GM23248 (cell line): ENCODE results near the gene L2HGDH. TPM values are rescaled to one million over a fixed set of nuclear protein-coding genes. Genes with fewer than 3 reads are reported as not detected.

Experiments
- DNase-seq: peaks from one replicate; pipeline ENCODE4 v3.0.0-alpha.2; 2015
- H2AFZ ChIP-seq: fragments of 200-600 bp; sonication (generic); 2 replicates; pipeline ENCODE4 v1.6.1; 2016; ENCODE audit warnings: antibody characterized with exemption
- H3F3A ChIP-seq: fragments of 200-600 bp; sonication (generic); 2 replicates; pipeline ENCODE4 v1.6.1; 2016; ENCODE audit warnings: mild to moderate bottlenecking, antibody characterized with exemption, mixed run types; ENCODE audit not compliant: insufficient read depth
- H3K27ac ChIP-seq: fragments of 200-600 bp; sonication (generic); 2 replicates; pipeline ENCODE4 v1.5.1; 2016; ENCODE audit warnings: mild to moderate bottlenecking
- H3K27me3 ChIP-seq: fragments of 200-600 bp; sonication (generic); replicated peaks from 2 replicates; pipeline ENCODE4 v1.6.1; 2016; ENCODE audit warnings: mild to moderate bottlenecking; ENCODE audit not compliant: insufficient read depth
- H3K36me3 ChIP-seq: fragments of 200-600 bp; sonication (generic); 2 replicates; pipeline ENCODE4 v1.6.1; 2016; ENCODE audit warnings: low read depth, mild to moderate bottlenecking
- H3K4me1 ChIP-seq: fragments of 200-600 bp; sonication (generic); 2 replicates; pipeline ENCODE4 v1.6.1; 2016; ENCODE audit warnings: mild to moderate bottlenecking; ENCODE audit not compliant: insufficient read depth
- H3K4me2 ChIP-seq: fragments of 200-600 bp; sonication (generic); one replicate; pipeline ENCODE4 v1.6.1; 2016; ENCODE audit warnings: mild to moderate bottlenecking; ENCODE audit not compliant: unreplicated experiment
- H3K4me3 ChIP-seq: fragments of 200-600 bp; sonication (generic); 2 replicates; pipeline ENCODE4 v1.5.1; 2016; ENCODE audit warnings: mild to moderate bottlenecking
- H3K79me2 ChIP-seq: fragments of 200-600 bp; sonication (generic); 2 replicates; pipeline ENCODE4 v1.6.1; 2016; ENCODE audit warnings: mild to moderate bottlenecking; ENCODE audit not compliant: insufficient read depth
- H3K9ac ChIP-seq: fragments of 200-600 bp; sonication (generic); 2 replicates; pipeline ENCODE4 v1.6.1; 2016; ENCODE audit warnings: mild to moderate bottlenecking
- H3K9me2 ChIP-seq: fragments of 200-600 bp; sonication (generic); 2 replicates; pipeline ENCODE4 v1.6.1; 2016; ENCODE audit warnings: mixed run types, mild to moderate bottlenecking, moderate library complexity; ENCODE audit not compliant: insufficient read depth
- H3K9me3 ChIP-seq: fragments of 200-600 bp; sonication (generic); one replicate; pipeline ENCODE4 v1.6.1; 2017; ENCODE audit warnings: low read depth
- H4K20me1 ChIP-seq: fragments of 200-600 bp; sonication (generic); 2 replicates; pipeline ENCODE4 v1.6.0; 2016; ENCODE audit not compliant: insufficient read depth
- EZH2 ChIP-seq: fragments of 200-600 bp; sonication (generic); IDR thresholded peaks from 2 replicates; pipeline ENCODE4 v1.6.1; 2018; ENCODE audit warnings: antibody characterized with exemption, mild to moderate bottlenecking; ENCODE audit not compliant: insufficient read depth, poor library complexity, severe bottlenecking
- EZH2phosphoT487 ChIP-seq: fragments of 200-600 bp; sonication (generic); IDR thresholded peaks from 2 replicates; pipeline ENCODE4 v1.6.1; 2018; ENCODE audit warnings: antibody characterized with exemption, moderate library complexity, mild to moderate bottlenecking, low read depth; ENCODE audit not compliant: insufficient read depth
- WGBS, 2 experiments: methylation state at CpG; one replicate each; pipeline ENCODE4 v1.1.6; 2015 to 2017; ENCODE audit warnings: low lambda C conversion rate in 2 of 2, low coverage in 1 of 2; ENCODE audit errors: missing lambda C conversion rate in 2 of 2; 5-methylcytosine and 5-hydroxymethylcytosine counted together
- in situ Hi-C: fragments of 300-500 bp; cut with MboI; formaldehyde crosslinking; loops from 2 replicates; pipeline ENCODE4 v1.15.0; 2020
- polyA plus RNA-seq: library from polyadenylated mRNA; unstranded; fragments of >200 nt; fragmentation: Nextera tagmentation; extraction: Ambion mirVana; gene quantifications from 2 replicates; pipeline ENCODE4 v1.2.1, GENCODE V29; 2016
- total RNA-seq: library from RNA; depleted of rRNA; stranded (reverse); fragments of >200 nt; shearing (Covaris generic); gene quantifications from 2 replicates; pipeline ENCODE4 v1.2.3, GENCODE V29; 2014

The L2HGDH gene
- total and polyA plus RNA-seq, 2 experiments from 2014 or later: 1.8 to 2.6 TPM

DNA sequence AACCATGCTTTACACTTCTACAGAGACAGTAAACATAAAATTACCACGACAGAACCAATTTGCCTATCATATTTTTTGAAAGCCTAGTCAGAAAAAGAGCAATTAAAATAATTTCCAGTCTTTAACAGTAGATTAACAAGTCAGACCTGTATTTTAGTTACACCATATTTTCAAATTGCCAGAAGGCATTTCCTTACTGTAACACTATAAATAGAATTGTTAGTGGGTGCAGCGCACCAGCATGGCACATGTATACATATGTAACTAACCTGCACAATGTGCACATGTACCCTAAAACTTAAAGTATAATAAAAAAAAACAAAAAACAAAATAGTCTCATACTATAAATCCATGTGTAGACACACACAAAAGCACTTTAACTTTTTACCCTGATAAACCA is 96.6 kb downstream of the L2HGDH start:
- Histone ChIP-seq H3K9ac (no peak overlapping the region), H3K9me3 (no peaks in the 10 kb centered on the region), H3K4me1 (0 out of 2 replicates have a peak, but pooled peaks cover 7% of the 10 kb centered on the region), H3K9me2 (no peaks in the 10 kb centered on the region), H3K4me2 (no peak overlapping the region), H4K20me1 (no peaks in the 10 kb centered on the region; the same call in 1 of the 2 replicates), H3K36me3 (no peaks in the 10 kb centered on the region), H2AFZ (no peak overlapping the region), H3K27me3 (no peaks in the 10 kb centered on the region), H3K79me2 (peaks cover 99% of the 10 kb centered on the region), H3K4me3 (no peak overlapping the region), H3K27ac (no peak overlapping the region), H3F3A (no peaks in the 10 kb centered on the region)
- in situ Hi-C loops: no loop called here
- DNase-seq: no peak
- WGBS, 2 experiments: 97 to 98% methylated on average over 2 of the region's 2 CpGs
- no peak for TF ChIP-seq EZH2
- no peak for TF ChIP-seq EZH2phosphoT487

DNA sequence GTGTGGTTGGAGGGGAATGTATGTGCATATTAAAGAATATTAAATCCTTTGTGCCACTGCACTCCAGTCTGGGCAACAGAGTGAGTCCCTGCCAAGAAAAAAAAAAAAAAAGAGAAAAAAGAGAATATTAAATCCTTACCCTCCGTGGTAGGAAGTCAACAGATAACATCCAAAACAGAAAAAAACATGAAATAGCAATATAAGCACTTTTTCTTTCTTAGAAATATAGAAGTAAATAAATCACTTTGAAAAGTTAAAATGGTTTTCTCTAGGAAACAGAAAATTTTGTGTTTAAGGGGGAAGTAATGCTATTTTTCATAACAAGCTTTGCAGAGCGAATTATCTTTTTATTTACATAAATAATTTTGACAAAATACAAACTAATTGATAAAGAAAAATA is 98.2 kb downstream of the L2HGDH start:
- Histone ChIP-seq H3K9me3 (no peaks in the 10 kb centered on the region), H3K4me3 (no peak overlapping the region), H2AFZ (no peak overlapping the region), H4K20me1 (no peaks in the 10 kb centered on the region; the same call in 1 of the 2 replicates), H3F3A (no peaks in the 10 kb centered on the region), H3K9ac (no peak overlapping the region), H3K4me2 (no peak overlapping the region), H3K27ac (no peak overlapping the region), H3K27me3 (no peaks in the 10 kb centered on the region), H3K9me2 (no peaks in the 10 kb centered on the region), H3K4me1 (0 out of 2 replicates have a peak, but pooled peaks cover 7% of the 10 kb centered on the region), H3K79me2 (peaks cover 99% of the 10 kb centered on the region), H3K36me3 (no peaks in the 10 kb centered on the region)
- DNase-seq: no peak
- in situ Hi-C loops: no loop called here
- WGBS, 2 experiments: 94 to 97% methylated on average over 2 of the region's 2 CpGs
- TF ChIP-seq EZH2: no peak
- no peak for TF ChIP-seq EZH2phosphoT487

DNA sequence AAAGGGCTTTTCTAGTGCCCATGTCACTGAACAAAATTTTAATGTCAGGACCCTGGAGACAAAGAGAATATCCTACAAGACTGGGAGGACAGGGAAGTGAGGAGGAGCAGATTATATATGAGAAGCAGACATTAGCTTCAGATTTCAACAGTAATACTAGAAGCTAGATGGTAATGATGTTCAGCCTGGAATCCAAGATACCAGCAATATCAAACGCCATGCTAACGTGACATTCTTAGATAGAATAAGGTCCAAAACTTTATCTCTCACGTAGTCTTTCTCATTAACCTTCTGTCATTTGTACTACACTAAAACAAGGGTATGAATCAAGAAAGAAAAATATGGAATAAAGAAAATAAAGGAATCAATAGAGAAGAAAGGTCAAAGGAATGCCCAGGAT is 99.3 kb downstream of the L2HGDH start:
- no peaks in the 10 kb centered on the region for H3K27me3 ChIP-seq
- no peak overlapping the region for H2AFZ ChIP-seq
- no peaks in the 10 kb centered on the region for H3K9me3 ChIP-seq
- H4K20me1 ChIP-seq: no peaks in the 10 kb centered on the region; the same call in 1 of the 2 replicates
- no peak overlapping the region for H3K4me2 ChIP-seq
- H3K36me3 ChIP-seq: no peaks in the 10 kb centered on the region
- no peak for DNase-seq
- no peak overlapping the region for H3K9ac ChIP-seq
- TF ChIP-seq EZH2 (no peak), EZH2phosphoT487 (no peak)
- 46 to 49% methylated on average over 3 of the region's 3 CpGs for WGBS, 2 experiments
- H3K4me1 ChIP-seq: 0 out of 2 replicates have a peak, but pooled peaks cover 7% of the 10 kb centered on the region
- in situ Hi-C loops: no loop called here
- no peaks in the 10 kb centered on the region for H3F3A ChIP-seq
- H3K4me3 ChIP-seq: no peak overlapping the region
- no peaks in the 10 kb centered on the region for H3K9me2 ChIP-seq
- no peak overlapping the region for H3K27ac ChIP-seq
- H3K79me2 ChIP-seq: peaks cover 99% of the 10 kb centered on the region

GRCh38 chr14:50210074-50210473 is 102.0 kb downstream of the L2HGDH start:
- TF ChIP-seq EZH2phosphoT487: no peak
- no peak for TF ChIP-seq EZH2
- in situ Hi-C loops: no loop called here
- 96 to 97% methylated on average over 1 of the region's 1 CpG for WGBS, 2 experiments

More at GRCh38 chr14:50210074-50210473, 102.0 kb downstream of the L2HGDH start:
- no peaks in the 10 kb centered on the region for H3K36me3 ChIP-seq
- H3F3A ChIP-seq: no peaks in the 10 kb centered on the region
- no peak overlapping the region for H3K27ac ChIP-seq
- no peak overlapping the region for H2AFZ ChIP-seq
- no peaks in the 10 kb centered on the region for H3K9me2 ChIP-seq
- no peak for DNase-seq
- H4K20me1 ChIP-seq: no peaks in the 10 kb centered on the region; the same call in 1 of the 2 replicates
- H3K4me2 ChIP-seq: no peak overlapping the region
- H3K4me1 ChIP-seq: 0 out of 2 replicates have a peak, but pooled peaks cover 7% of the 10 kb centered on the region
- H3K79me2 ChIP-seq: peaks cover 99% of the 10 kb centered on the region
- H3K9ac ChIP-seq: no peak overlapping the region
- no peak overlapping the region for H3K4me3 ChIP-seq
- no peaks in the 10 kb centered on the region for H3K27me3 ChIP-seq
- H3K9me3 ChIP-seq: no peaks in the 10 kb centered on the region
